Measurements from ENCODE around the gene BEST3.
A peak's percentile ranks its signal among the peaks of the same experiment; 100 is the strongest.

Gene BEST3

GRCh38 chr12:69698769-69699540, at the start of gene BEST3:
Gene BEST3, minus strand, starts transcription at chr12:69699303. Its CDS starts 1,505 bp downstream, at chr12:69697798.
- DNase-seq = no peak

DNA sequence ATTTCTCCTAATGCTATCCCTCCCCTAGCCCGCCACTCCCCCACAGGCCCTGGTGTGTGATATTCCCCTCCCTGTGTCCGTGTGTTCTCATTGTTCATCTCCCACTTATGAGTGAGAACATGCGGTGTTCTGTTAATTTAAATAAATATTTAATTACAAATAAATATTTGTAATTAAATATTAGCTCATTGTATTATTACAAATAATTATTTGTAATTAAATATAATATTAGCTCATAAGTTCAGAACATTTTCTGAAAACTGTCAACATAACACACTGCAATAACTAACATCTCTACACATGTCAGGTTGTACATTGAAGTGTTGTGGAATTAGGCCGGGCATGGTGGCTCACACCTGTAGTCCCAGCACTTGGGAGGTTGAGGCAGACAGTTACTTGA, 45.0 kb upstream of the BEST3 start:
- no peak for DNase-seq

GRCh38 chr12:69739287-69740191, 40.4 kb upstream of the BEST3 start:
- DNase-seq = peak; percentile 60

GRCh38 chr12:69738351-69739286, 39.5 kb upstream of the BEST3 start, which contains the start of gene RAB3IP:
Gene RAB3IP, plus strand, starts transcription at chr12:69738860. Its CDS starts 16,549 bp downstream, at chr12:69755409.
- peak; percentile 93 for DNase-seq

- no peak for DNase-seq
These were observed 34.5 kb upstream of the BEST3 start for GRCh38 chr12:69733638-69734037.

GRCh38 chr12:69732088-69732487, 33.0 kb upstream of the BEST3 start:
- DNase-seq = no peak

DNA sequence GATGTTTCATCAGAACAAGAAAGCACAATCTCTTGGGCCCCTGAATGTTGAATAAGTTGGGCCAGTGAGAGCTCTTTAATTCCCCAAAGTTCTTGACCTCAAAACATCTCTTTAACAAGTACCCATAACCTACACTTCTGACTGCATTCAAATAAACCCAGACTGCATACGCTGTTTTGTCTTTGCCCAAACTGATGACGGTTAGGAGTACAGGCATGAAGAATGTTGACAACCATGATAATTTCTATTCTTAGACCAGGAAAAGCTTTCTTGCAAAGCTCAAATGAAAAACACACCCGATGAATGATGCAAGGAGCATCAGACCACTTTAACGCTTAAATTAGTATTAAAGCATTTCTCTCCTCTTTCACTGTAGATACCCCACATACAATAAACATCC, 27.8 kb upstream of the BEST3 start:
- DNase-seq = no peak

DNA sequence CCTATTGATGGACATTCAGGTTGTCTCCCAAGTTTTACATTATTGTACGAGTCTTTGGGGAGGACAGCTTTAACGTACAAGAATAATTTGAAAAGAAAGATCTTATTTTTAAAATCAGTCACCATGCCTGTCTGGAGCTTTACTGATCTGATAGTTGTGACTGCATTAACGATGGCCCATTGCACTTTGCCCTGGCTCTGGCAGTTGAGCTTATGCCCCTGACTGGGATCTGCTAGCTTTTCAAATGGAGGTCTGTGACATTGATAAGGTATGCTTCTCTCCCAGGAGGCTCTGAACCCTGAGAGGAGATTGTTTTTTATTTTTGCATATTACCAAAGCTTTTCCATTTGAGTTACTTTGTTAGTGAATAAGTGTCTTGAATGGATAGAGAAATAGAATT, 21.6 kb upstream of the BEST3 start:
- no peak for DNase-seq

GRCh38 chr12:69719336-69720316, 20.5 kb upstream of the BEST3 start:
- no peak for DNase-seq

DNA sequence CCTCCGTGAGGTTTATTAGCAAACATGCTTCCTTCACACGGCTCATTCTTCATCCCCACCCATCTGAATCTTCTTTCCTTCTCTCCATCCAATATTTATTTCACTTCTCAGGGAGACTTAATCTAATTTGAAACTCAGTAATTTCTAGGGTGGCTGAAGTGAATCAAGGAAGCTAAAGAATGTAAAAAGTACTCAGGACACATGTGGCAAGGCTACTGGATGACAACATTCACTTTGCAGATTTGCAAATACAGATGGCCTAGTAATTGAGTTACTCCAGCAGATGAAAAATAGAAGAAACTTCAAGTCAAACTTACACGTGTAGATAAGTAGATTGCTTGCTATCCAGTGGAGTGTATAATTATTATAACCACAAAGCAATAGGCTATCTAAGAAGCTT, 15.4 kb upstream of the BEST3 start:
- no peak for DNase-seq

DNA sequence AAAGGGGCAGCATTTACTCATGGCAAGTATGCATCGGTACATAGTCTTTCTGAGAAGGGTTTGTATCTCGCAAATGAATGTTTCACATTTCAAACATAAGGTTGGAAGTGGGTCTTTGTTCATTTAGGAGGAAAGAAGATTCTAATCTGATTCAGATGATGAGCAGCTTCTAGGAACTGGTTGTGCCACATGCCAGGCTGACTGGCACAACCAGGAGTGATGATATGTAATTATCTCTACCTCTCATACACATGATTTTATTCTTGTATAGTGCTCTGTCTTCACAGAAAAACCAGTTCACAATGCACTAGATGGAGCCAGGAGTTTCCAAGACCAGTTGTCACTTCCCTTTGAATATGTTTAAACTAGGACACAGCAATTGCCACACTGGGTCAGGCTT, 13.7 kb upstream of the BEST3 start:
- DNase-seq = no peak

DNA sequence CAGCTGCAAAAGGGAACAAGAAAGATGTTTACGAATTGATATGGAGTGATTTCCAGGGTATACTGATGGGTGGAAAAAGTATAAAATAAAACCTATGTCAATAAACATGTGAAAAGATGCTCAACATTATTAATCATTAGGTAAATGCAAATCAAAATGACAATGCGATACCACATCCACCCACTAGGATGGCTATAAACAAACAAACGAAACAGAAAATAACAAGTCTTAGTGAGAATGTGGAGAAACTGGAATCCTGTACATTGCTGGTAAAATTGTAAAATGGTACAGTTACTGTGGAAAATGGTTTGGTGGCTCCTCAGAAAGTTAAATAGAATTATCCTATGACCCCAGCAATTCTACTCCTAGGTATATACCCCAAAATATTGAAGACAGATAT, 9.5 kb upstream of the BEST3 start:
- DNase-seq = no peak

DNA sequence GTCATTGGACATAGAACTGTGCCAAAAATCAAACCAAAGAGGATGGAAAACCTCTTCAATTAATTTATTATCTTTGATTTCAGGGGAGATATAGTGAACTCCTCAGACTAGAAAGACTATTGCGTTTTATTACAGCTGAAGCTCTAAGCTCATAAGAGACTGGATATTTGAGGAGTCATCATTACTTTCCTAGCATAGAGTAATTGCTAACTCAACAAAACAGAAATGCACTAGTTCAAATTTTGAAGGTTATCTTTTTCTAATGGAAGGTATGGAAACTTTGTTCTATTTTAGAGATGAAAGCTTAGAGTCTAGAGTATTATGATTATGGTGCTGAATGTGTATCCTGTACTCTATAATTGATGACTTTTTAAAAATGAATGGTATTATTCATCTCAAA, 5.3 kb upstream of the BEST3 start:
- DNase-seq = no peak

DNA sequence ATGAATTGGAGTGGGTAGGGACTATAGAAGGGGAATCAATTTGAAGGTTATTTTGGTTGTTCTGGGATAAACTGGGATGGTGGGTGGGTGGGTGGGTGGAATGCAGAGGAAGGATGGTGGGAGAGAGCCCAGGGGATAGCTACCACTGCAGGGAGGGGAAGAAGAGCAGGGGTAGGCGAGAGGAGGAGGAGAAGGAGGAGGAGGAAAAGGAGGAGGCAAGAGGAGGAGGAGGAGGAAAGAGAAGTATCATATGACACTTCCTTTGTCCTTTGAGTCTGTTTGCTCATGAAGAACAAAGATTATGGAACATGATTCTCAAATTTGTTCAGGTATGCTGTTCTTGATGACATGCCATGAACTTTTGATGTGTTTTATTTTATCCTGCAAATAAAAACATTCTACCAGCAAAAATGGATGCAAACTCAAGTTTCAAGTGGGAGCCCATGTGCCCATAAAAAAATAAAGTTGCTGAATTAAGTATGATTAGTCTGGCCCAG, 4.1 kb upstream of the BEST3 start:
- no peak for DNase-seq

GRCh38 chr12:69701826-69702225, 2.7 kb upstream of the BEST3 start:
- DNase-seq = no peak

GRCh38 chr12:69698054-69698453, 1.0 kb downstream of the BEST3 start:
- DNase-seq = no peak

DNA sequence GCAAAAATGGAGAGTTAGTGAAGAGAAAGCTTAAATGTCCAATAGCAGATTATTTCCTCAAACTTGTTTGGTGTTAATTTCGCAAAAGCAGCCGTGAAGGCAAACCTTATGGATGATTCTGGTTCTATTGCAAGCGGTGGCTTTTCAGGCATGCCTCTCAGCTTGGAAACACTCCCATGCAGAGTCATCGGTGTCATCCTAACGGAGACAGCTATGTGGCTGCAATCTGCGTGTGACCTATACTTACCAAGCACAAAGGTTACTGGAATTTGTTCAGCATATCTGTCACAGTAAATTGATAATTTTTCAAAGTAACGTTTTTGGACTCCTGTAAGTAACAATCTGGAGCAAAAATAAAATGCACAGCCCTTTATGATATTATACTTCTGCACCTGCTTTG, 5.0 kb downstream of the BEST3 start:
- no peak for DNase-seq

GRCh38 chr12:69689638-69690037, 9.5 kb downstream of the BEST3 start:
- DNase-seq = no peak

GRCh38 chr12:69688471-69689427, 10.4 kb downstream of the BEST3 start:
- DNase-seq = peak; percentile 28

DNA sequence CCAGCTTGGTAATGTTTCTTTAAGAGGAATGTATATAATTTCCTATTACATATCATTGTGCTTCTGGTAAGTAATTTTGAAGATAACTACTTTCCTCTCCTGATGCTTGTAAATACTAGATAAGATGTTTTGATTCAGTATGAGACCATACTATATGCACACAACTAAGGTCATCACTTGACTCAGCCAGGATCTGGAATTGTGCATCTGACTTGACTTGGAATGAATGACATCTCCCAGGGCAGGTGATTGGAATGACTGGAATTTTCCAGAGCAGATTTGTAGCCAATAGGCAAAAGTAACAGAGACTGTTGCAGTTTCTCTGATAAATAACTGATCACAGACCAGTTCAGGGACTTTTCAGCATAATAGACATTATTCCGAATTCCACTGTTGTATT, 11.1 kb downstream of the BEST3 start:
- DNase-seq = no peak

Data from activated CD8-positive, alpha-beta memory T cell treated with anti-CD3 and anti-CD28 coated beads, Interleukin-2, amount 50 U/mL, for 4 hours (primary cell).